ENCODE data around the gene NF1. TPM values are rescaled to one million over a fixed set of nuclear protein-coding genes. Genes with fewer than 3 reads are reported as not detected.

Gene NF1
- total RNA-seq, 2 experiments from 2014 or later = 15.5 to 18.7 TPM

GRCh38 chr17:31272236-31272635 lies 177.5 kb downstream of the NF1 start:
- Mint-ChIP-seq H3K27me3 (no peaks in the 10 kb centered on the region), H3K9me3 (no peaks in the 10 kb centered on the region), H3K27ac (no peak overlapping the region), H3K4me3 (no peak overlapping the region), H3K4me1 (ENCODE audit: low read depth) (no peaks in the 10 kb centered on the region), H3K36me3 (ENCODE audit: low read depth) (peaks cover 9% of the 10 kb centered on the region)
- ChIA-PET CTCF (no interaction called here), POLR2A (interaction anchor here (0.6 kb wide), 1 partner anchor 38 kb away, joined by 4 read pairs; no protein-coding TSS in a partner anchor)
- no peak overlapping the region for H3K4me3 ChIP-seq (ENCODE audit: low read length)
- H3K36me3 ChIP-seq (ENCODE audit: insufficient read depth, low read length) = no peaks in the 10 kb centered on the region
- no peaks in the 10 kb centered on the region for H3K4me1 ChIP-seq (ENCODE audit: insufficient read depth, low read length)
- no peaks in the 10 kb centered on the region for H3K9me3 ChIP-seq (ENCODE audit: control insufficient read depth in 1 of 2, insufficient read depth in 1 of 2, low read length in 2 of 2)
- TF ChIP-seq, protein P1, sequence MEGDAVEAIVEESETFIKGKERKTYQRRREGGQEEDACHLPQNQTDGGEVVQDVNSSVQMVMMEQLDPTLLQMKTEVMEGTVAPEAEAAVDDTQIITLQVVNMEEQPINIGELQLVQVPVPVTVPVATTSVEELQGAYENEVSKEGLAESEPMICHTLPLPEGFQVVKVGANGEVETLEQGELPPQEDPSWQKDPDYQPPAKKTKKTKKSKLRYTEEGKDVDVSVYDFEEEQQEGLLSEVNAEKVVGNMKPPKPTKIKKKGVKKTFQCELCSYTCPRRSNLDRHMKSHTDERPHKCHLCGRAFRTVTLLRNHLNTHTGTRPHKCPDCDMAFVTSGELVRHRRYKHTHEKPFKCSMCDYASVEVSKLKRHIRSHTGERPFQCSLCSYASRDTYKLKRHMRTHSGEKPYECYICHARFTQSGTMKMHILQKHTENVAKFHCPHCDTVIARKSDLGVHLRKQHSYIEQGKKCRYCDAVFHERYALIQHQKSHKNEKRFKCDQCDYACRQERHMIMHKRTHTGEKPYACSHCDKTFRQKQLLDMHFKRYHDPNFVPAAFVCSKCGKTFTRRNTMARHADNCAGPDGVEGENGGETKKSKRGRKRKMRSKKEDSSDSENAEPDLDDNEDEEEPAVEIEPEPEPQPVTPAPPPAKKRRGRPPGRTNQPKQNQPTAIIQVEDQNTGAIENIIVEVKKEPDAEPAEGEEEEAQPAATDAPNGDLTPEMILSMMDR (IDR thresholded peaks at IDR 0.05) = no peak
- H3K27me3 ChIP-seq (ENCODE audit: control insufficient read depth in 1 of 2, insufficient read depth in 2 of 2, low read length in 2 of 2) = no peaks in the 10 kb centered on the region
- intact Hi-C loops (cut with DNase I, micrococcal nuclease) = loop anchor here in 1 of 2 experiments (2.0 kb wide), 1 partner anchor 93 kb away; no protein-coding TSS in a partner anchor
- no peak for ATAC-seq (ENCODE audit: poor library complexity)
- no peak overlapping the region for H3K27ac ChIP-seq (ENCODE audit: low read depth in 1 of 2, low read length in 2 of 2)
- no peak for DNase-seq

GRCh38 chr17:31272803-31273202 lies 178.0 kb downstream of the NF1 start:
- Histone ChIP-seq H3K27me3 (ENCODE audit: control insufficient read depth in 1 of 2, insufficient read depth in 2 of 2, low read length in 2 of 2) (no peaks in the 10 kb centered on the region), H3K9me3 (ENCODE audit: control insufficient read depth in 1 of 2, insufficient read depth in 1 of 2, low read length in 2 of 2) (no peaks in the 10 kb centered on the region), H3K27ac (ENCODE audit: low read depth in 1 of 2, low read length in 2 of 2) (no peak overlapping the region), H3K4me1 (ENCODE audit: insufficient read depth, low read length) (no peaks in the 10 kb centered on the region), H3K36me3 (ENCODE audit: insufficient read depth, low read length) (no peaks in the 10 kb centered on the region), H3K4me3 (ENCODE audit: low read length) (no peak overlapping the region)
- Mint-ChIP-seq H3K27me3 (no peaks in the 10 kb centered on the region), H3K27ac (no peak overlapping the region), H3K4me3 (no peak overlapping the region), H3K36me3 (ENCODE audit: low read depth) (peaks cover 9% of the 10 kb centered on the region), H3K9me3 (no peaks in the 10 kb centered on the region), H3K4me1 (ENCODE audit: low read depth) (no peaks in the 10 kb centered on the region)
- no peak for ATAC-seq (ENCODE audit: poor library complexity)
- CTCF ChIA-PET = interaction anchor here (0.5 kb wide), 1 partner anchor 21 kb away, joined by 3 read pairs; no protein-coding TSS in a partner anchor
- intact Hi-C loops (cut with DNase I, micrococcal nuclease) = loop anchor here in 1 of 2 experiments (2.0 kb wide), 1 partner anchor 92 kb away; no protein-coding TSS in a partner anchor
- TF ChIP-seq, protein P1 (IDR thresholded peaks at IDR 0.05) = no peak
- POLR2A ChIA-PET = interaction anchor here (0.6 kb wide), 1 partner anchor 38 kb away, joined by 4 read pairs; no protein-coding TSS in a partner anchor
- DNase-seq = no peak

- Histone ChIP-seq H3K27ac (ENCODE audit: low read depth in 1 of 2, low read length in 2 of 2) (no peak overlapping the region), H3K9me3 (ENCODE audit: control insufficient read depth in 1 of 2, insufficient read depth in 1 of 2, low read length in 2 of 2) (no peaks in the 10 kb centered on the region), H3K4me3 (ENCODE audit: low read length) (no peak overlapping the region), H3K36me3 (ENCODE audit: insufficient read depth, low read length) (no peaks in the 10 kb centered on the region), H3K27me3 (ENCODE audit: control insufficient read depth in 1 of 2, insufficient read depth in 2 of 2, low read length in 2 of 2) (no peaks in the 10 kb centered on the region), H3K4me1 (ENCODE audit: insufficient read depth, low read length) (no peaks in the 10 kb centered on the region)
- CTCF ChIA-PET = no interaction called here
- Mint-ChIP-seq H3K36me3 (ENCODE audit: low read depth) (peaks cover 9% of the 10 kb centered on the region), H3K27me3 (no peaks in the 10 kb centered on the region), H3K4me1 (ENCODE audit: low read depth) (no peaks in the 10 kb centered on the region), H3K27ac (no peak overlapping the region), H3K4me3 (no peak overlapping the region), H3K9me3 (no peaks in the 10 kb centered on the region)
- TF ChIP-seq, protein P1 (IDR thresholded peaks at IDR 0.05) = no peak
- ATAC-seq (ENCODE audit: poor library complexity) (no peak), DNase-seq (no peak)
- POLR2A ChIA-PET = no interaction called here
- intact Hi-C loops (cut with DNase I, micrococcal nuclease) = loop anchor here in 1 of 2 experiments (2.0 kb wide), 1 partner anchor 91 kb away; no protein-coding TSS in a partner anchor
Measured at GRCh38 chr17:31273516-31273915, 178.7 kb downstream of the NF1 start.

Data from CD4-positive, alpha-beta T cell (primary cell).